Nephron (organoid): ENCODE data around the gene RNASEH2B.

Experiments
- H3K27ac Mint-ChIP-seq, 3 experiments: 2 replicates each; pipeline ENCODE4 v1.8.0; 2020; ENCODE audit warnings: mixed read lengths in 3 of 3, mild to moderate bottlenecking in 2 of 3, moderate library complexity in 1 of 3
- H3K27me3 Mint-ChIP-seq: 2 replicates; pipeline ENCODE4 v1.8.0; 2021; ENCODE audit warnings: low read depth, mild to moderate bottlenecking, moderate library complexity, mixed read lengths
- H3K36me3 Mint-ChIP-seq: 2 replicates; pipeline ENCODE4 v1.8.0; 2020; ENCODE audit warnings: low read depth, mixed read lengths
- H3K4me1 Mint-ChIP-seq: 2 replicates; pipeline ENCODE4 v1.8.0; 2020; ENCODE audit warnings: mixed read lengths
- H3K4me3 Mint-ChIP-seq, 3 experiments: 2 replicates each; pipeline ENCODE4 v1.8.0; 2020; ENCODE audit warnings: mild to moderate bottlenecking in 3 of 3, mixed read lengths in 3 of 3, moderate library complexity in 2 of 3
- H3K9me3 Mint-ChIP-seq: 2 replicates; pipeline ENCODE4 v1.8.0; 2020; ENCODE audit warnings: mixed read lengths
- CTCF ChIP-seq, 3 experiments: fragments of 200-600 bp; sonication (generic); IDR thresholded peaks; one replicate each; pipeline ENCODE4 v1.5.0; 2021; ENCODE audit warnings: antibody characterized with exemption in 3 of 3; ENCODE audit not compliant: unreplicated experiment in 3 of 3

Gene RNASEH2B

GRCh38 chr13:50888362-50888761 lies 21.2 kb upstream of the RNASEH2B start:
- no peaks in the 10 kb centered on the region for H3K9me3 Mint-ChIP-seq
- H3K27ac Mint-ChIP-seq: no peak overlapping the region
- no peak overlapping the region for H3K4me3 Mint-ChIP-seq
- peaks cover 13% of the 10 kb centered on the region for H3K4me1 Mint-ChIP-seq
- no peaks in the 10 kb centered on the region for H3K27me3 Mint-ChIP-seq
- no peak for TF ChIP-seq CTCF (IDR thresholded peaks at IDR 0.05; ENCODE audit: unreplicated experiment in 3 of 3)
- H3K36me3 Mint-ChIP-seq: no peaks in the 10 kb centered on the region

- no peak overlapping the region for H3K27ac Mint-ChIP-seq
- H3K9me3 Mint-ChIP-seq: no peaks in the 10 kb centered on the region
- no peaks in the 10 kb centered on the region for H3K27me3 Mint-ChIP-seq
- H3K4me1 Mint-ChIP-seq: peaks cover 23% of the 10 kb centered on the region
- H3K36me3 Mint-ChIP-seq: no peaks in the 10 kb centered on the region
- H3K4me3 Mint-ChIP-seq: no peak overlapping the region
- TF ChIP-seq CTCF (IDR thresholded peaks at IDR 0.05; ENCODE audit: unreplicated experiment in 3 of 3): no peak
These were observed 20.3 kb upstream of the RNASEH2B start for GRCh38 chr13:50889317-50889716.

GRCh38 chr13:50891206-50891605 lies 18.4 kb upstream of the RNASEH2B start:
- H3K27ac Mint-ChIP-seq: no peak overlapping the region
- H3K36me3 Mint-ChIP-seq: no peaks in the 10 kb centered on the region
- H3K4me1 Mint-ChIP-seq: peaks cover 29% of the 10 kb centered on the region
- no peaks in the 10 kb centered on the region for H3K9me3 Mint-ChIP-seq
- H3K27me3 Mint-ChIP-seq: no peaks in the 10 kb centered on the region
- no peak overlapping the region for H3K4me3 Mint-ChIP-seq
- TF ChIP-seq CTCF (IDR thresholded peaks at IDR 0.05; ENCODE audit: unreplicated experiment in 3 of 3): no peak

- Mint-ChIP-seq H3K9me3 (no peaks in the 10 kb centered on the region), H3K4me3 (peak overlapping the region in 1 of 3 experiments; percentile 27), H3K27me3 (no peaks in the 10 kb centered on the region), H3K4me1 (peaks cover 29% of the 10 kb centered on the region), H3K36me3 (no peaks in the 10 kb centered on the region), H3K27ac (peak overlapping the region; percentile 50 to 96 (median 72))
- no peak for TF ChIP-seq CTCF (IDR thresholded peaks at IDR 0.05; ENCODE audit: unreplicated experiment in 3 of 3)
These were observed 17.2 kb upstream of the RNASEH2B start for GRCh38 chr13:50892210-50892944.

GRCh38 chr13:50893211-50893852 lies 16.3 kb upstream of the RNASEH2B start:
- peaks cover 29% of the 10 kb centered on the region for H3K4me1 Mint-ChIP-seq
- TF ChIP-seq CTCF (IDR thresholded peaks at IDR 0.05; ENCODE audit: unreplicated experiment in 3 of 3): no peak
- no peaks in the 10 kb centered on the region for H3K27me3 Mint-ChIP-seq
- no peaks in the 10 kb centered on the region for H3K36me3 Mint-ChIP-seq
- H3K4me3 Mint-ChIP-seq: no peak overlapping the region
- no peaks in the 10 kb centered on the region for H3K9me3 Mint-ChIP-seq
- H3K27ac Mint-ChIP-seq: peak overlapping the region; percentile 72 to 96 (median 88)
